GM12878 (cell line): ENCODE results near the gene OSBPL10.

Source experiments
- BCL11A ChIP-seq: IDR thresholded peaks from 2 replicates; pipeline ENCODE4 v1.6.1; 2011; ENCODE audit warnings: low read depth, low read length
- CTCF ChIP-seq, 3 experiments: IDR thresholded peaks in 2 of 3; conservative IDR thresholded peaks in 1 of 3; 2 replicates each; pipeline ENCODE4 v1.5.1; 2011; ENCODE audit warnings: low read depth in 3 of 3, low read length in 3 of 3, mild to moderate bottlenecking in 3 of 3, control low read depth in 2 of 3, moderate library complexity in 2 of 3, inconsistent platforms in 1 of 3, mixed read lengths in 1 of 3; ENCODE audit not compliant: control insufficient read depth in 2 of 3, insufficient read depth in 1 of 3; ENCODE audit errors: extremely low read depth in 1 of 3
- EP300 ChIP-seq, 2 experiments: fragments of 150-350 bp in 1 of 2; IDR thresholded peaks; 2 replicates each; pipeline ENCODE4 v1.6.1; 2011 to 2012; ENCODE audit warnings: low read depth in 2 of 2, low read length in 2 of 2, borderline replicate concordance in 1 of 2, improper control_type of control experiment in 1 of 2, inconsistent platforms in 1 of 2; ENCODE audit not compliant: control insufficient read depth in 1 of 2
- NR2C2 ChIP-seq: IDR thresholded peaks from 2 replicates; pipeline ENCODE4 v1.6.1; 2011; ENCODE audit warnings: borderline replicate concordance, low read depth; ENCODE audit not compliant: control insufficient read depth, insufficient read length
- NRF1 ChIP-seq: conservative IDR thresholded peaks from 2 replicates; pipeline ENCODE4 v1.6.1; 2011; ENCODE audit warnings: mild to moderate bottlenecking, low read depth, low read length, improper control_type of control experiment
- POLR2AphosphoS5 ChIP-seq: IDR thresholded peaks from 2 replicates; pipeline ENCODE4 v1.6.1; 2011; ENCODE audit warnings: mild to moderate bottlenecking, low read length, inconsistent platforms
- RAD21 ChIP-seq: IDR thresholded peaks from 2 replicates; pipeline ENCODE4 v1.6.1; 2011; ENCODE audit warnings: mild to moderate bottlenecking, low read depth, low read length, moderate library complexity; ENCODE audit not compliant: insufficient read depth

- TF ChIP-seq NRF1 = no peak
- TF ChIP-seq NR2C2 = no peak
- TF ChIP-seq BCL11A = no peak
- no peak for TF ChIP-seq RAD21
- TF ChIP-seq CTCF (IDR thresholded peaks at IDR 0.05 in 2 of 3, conservative IDR thresholded peaks at IDR 0.05 in 1 of 3; ENCODE audit: control insufficient read depth in 2 of 3, extremely low read depth in 1 of 3, insufficient read depth in 1 of 3, low read depth in 3 of 3, low read length in 3 of 3) = no peak
- peak; percentile 5; the same call in 1 of the 2 replicates for TF ChIP-seq POLR2AphosphoS5
- no peak for TF ChIP-seq EP300 (IDR thresholded peaks at IDR 0.05; ENCODE audit: borderline replicate concordance in 1 of 2, control insufficient read depth in 1 of 2, low read depth in 2 of 2, low read length in 2 of 2)
Observed at GRCh38 chr3:31639828-31640227, 341.2 kb downstream of the OSBPL10 start.
